Mucosa of stomach (tissue), 1 donor: ENCODE data around the gene PCDHB12.

Experiments used
- H3K27me3 ChIP-seq: one replicate; pipeline ENCODE4 v1.7.0; 2013; ENCODE audit warnings: mild to moderate bottlenecking, low read length; ENCODE audit not compliant: control insufficient read depth, insufficient read depth
- H3K36me3 ChIP-seq: one replicate; pipeline ENCODE4 v1.7.0; 2013; ENCODE audit warnings: low read length; ENCODE audit not compliant: control insufficient read depth, insufficient read depth
- H3K4me1 ChIP-seq: one replicate; pipeline ENCODE4 v1.7.0; 2013; ENCODE audit warnings: mild to moderate bottlenecking, low read length; ENCODE audit not compliant: control insufficient read depth, insufficient read depth
- H3K4me3 ChIP-seq: one replicate; pipeline ENCODE4 v1.7.0; 2013; ENCODE audit warnings: low read length
- H3K9ac ChIP-seq: one replicate; pipeline ENCODE4 v1.7.0; 2013; ENCODE audit warnings: mild to moderate bottlenecking, low read length, moderate library complexity
- H3K9me3 ChIP-seq: one replicate; pipeline ENCODE4 v1.7.0; 2013; ENCODE audit warnings: mild to moderate bottlenecking, low read length, moderate library complexity; ENCODE audit not compliant: control insufficient read depth
- donor health status: Pancreatic carcinoma.

The PCDHB12 gene

GRCh38 chr5:141250576-141250975 lies 42.1 kb downstream of the PCDHB12 start:
- Histone ChIP-seq H3K27me3 (no peaks in the 10 kb centered on the region), H3K36me3 (no peaks in the 10 kb centered on the region), H3K9ac (no peak overlapping the region), H3K9me3 (peaks cover 5% of the 10 kb centered on the region), H3K4me3 (no peak overlapping the region), H3K4me1 (no peaks in the 10 kb centered on the region)

GRCh38 chr5:141258464-141258863 lies 49.9 kb downstream of the PCDHB12 start:
- Histone ChIP-seq H3K9ac (no peak overlapping the region), H3K27me3 (no peaks in the 10 kb centered on the region), H3K4me1 (no peaks in the 10 kb centered on the region), H3K9me3 (peaks cover 13% of the 10 kb centered on the region), H3K4me3 (no peak overlapping the region), H3K36me3 (no peaks in the 10 kb centered on the region)

GRCh38 chr5:141258948-141259347 lies 50.4 kb downstream of the PCDHB12 start:
- no peak overlapping the region for H3K9ac ChIP-seq
- no peaks in the 10 kb centered on the region for H3K4me1 ChIP-seq
- H3K27me3 ChIP-seq, result no peaks in the 10 kb centered on the region
- no peak overlapping the region for H3K4me3 ChIP-seq
- peaks cover 13% of the 10 kb centered on the region for H3K9me3 ChIP-seq
- no peaks in the 10 kb centered on the region for H3K36me3 ChIP-seq

- no peaks in the 10 kb centered on the region for H3K4me1 ChIP-seq
- no peaks in the 10 kb centered on the region for H3K36me3 ChIP-seq
- H3K9ac ChIP-seq, result no peak overlapping the region
- no peaks in the 10 kb centered on the region for H3K27me3 ChIP-seq
- peaks cover 13% of the 10 kb centered on the region for H3K9me3 ChIP-seq
- no peak overlapping the region for H3K4me3 ChIP-seq
Measured at GRCh38 chr5:141260458-141261237, 52.1 kb downstream of the PCDHB12 start.

GRCh38 chr5:141261238-141261546 lies 52.7 kb downstream of the PCDHB12 start:
- Histone ChIP-seq H3K27me3 (no peaks in the 10 kb centered on the region), H3K9ac (no peak overlapping the region), H3K4me1 (no peaks in the 10 kb centered on the region), H3K4me3 (no peak overlapping the region), H3K36me3 (no peaks in the 10 kb centered on the region), H3K9me3 (peaks cover 13% of the 10 kb centered on the region)
